ACC112 (cell line): ENCODE results near the gene PHYHD1.

Source experiments
- H2AFZ ChIP-seq: fragments of 200-600 bp; sonication (generic); one replicate; pipeline ENCODE4 v1.6.0; 2017; ENCODE audit warnings: antibody characterized with exemption, low read length; ENCODE audit not compliant: unreplicated experiment
- H3K27ac ChIP-seq: fragments of 200-600 bp; sonication (generic); 2 replicates; pipeline ENCODE4 v1.5.1; 2014; ENCODE audit warnings: low read depth, mild to moderate bottlenecking, antibody characterized with exemption, low read length, moderate library complexity
- H3K27me3 ChIP-seq: fragments of 200-600 bp; sonication (generic); 2 replicates; pipeline ENCODE4 v1.6.1; 2014; ENCODE audit warnings: mild to moderate bottlenecking, antibody characterized with exemption, low read length, moderate library complexity, mixed read lengths; ENCODE audit not compliant: insufficient read depth
- H3K36me3 ChIP-seq: fragments of 200-600 bp; sonication (generic); 2 replicates; pipeline ENCODE4 v1.6.1; 2016; ENCODE audit warnings: mild to moderate bottlenecking, antibody characterized with exemption, low read length, moderate library complexity, mixed read lengths; ENCODE audit not compliant: insufficient read depth
- H3K4me1 ChIP-seq: fragments of 200-600 bp; sonication (generic); one replicate; pipeline ENCODE4 v1.6.1; 2016; ENCODE audit warnings: low read length, mixed read lengths; ENCODE audit not compliant: insufficient read depth, unreplicated experiment, control insufficient read depth
- H3K4me3 ChIP-seq: fragments of 200-600 bp; sonication (generic); 2 replicates; pipeline ENCODE4 v1.5.1; 2014; ENCODE audit warnings: mild to moderate bottlenecking, low read depth, low read length
- H3K79me2 ChIP-seq: fragments of 200-600 bp; sonication (generic); one replicate; pipeline ENCODE4 v1.6.0; 2016; ENCODE audit warnings: low read length; ENCODE audit not compliant: control insufficient read depth, unreplicated experiment, insufficient read depth

The PHYHD1 gene

DNA sequence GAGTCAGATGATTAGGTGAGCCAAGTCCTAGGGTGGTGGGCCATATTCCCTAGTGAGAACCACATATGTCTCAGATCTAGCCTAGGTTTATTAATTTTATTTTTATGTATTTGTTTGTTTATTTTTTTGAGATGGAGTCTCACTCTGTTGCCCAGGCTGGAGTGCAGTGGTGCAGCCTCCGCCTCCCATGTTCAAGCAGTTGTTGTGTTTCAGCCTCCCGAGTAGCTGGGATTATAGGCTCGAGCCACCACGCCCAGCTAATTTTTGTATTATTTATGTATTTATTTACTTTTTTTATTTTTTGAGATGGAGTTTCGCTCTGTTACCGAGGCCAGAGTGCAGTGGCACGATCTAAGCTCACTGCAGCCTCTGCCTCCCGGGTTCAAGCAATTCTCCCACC is 62.8 kb downstream of the PHYHD1 start:
- no peaks in the 10 kb centered on the region for H3K27me3 ChIP-seq
- no peaks in the 10 kb centered on the region for H3K79me2 ChIP-seq
- no peak overlapping the region for H2AFZ ChIP-seq
- H3K36me3 ChIP-seq = peaks cover 46% of the 10 kb centered on the region
- no peak overlapping the region for H3K27ac ChIP-seq
- peaks cover 14% of the 10 kb centered on the region for H3K4me1 ChIP-seq
- no peak overlapping the region for H3K4me3 ChIP-seq

GRCh38 chr9:128986671-128987070 is 65.9 kb downstream of the PHYHD1 start:
- peaks cover 24% of the 10 kb centered on the region for H3K36me3 ChIP-seq
- H2AFZ ChIP-seq = no peak overlapping the region
- no peaks in the 10 kb centered on the region for H3K27me3 ChIP-seq
- no peak overlapping the region for H3K27ac ChIP-seq
- peaks cover 14% of the 10 kb centered on the region for H3K4me1 ChIP-seq
- no peak overlapping the region for H3K4me3 ChIP-seq
- H3K79me2 ChIP-seq = no peaks in the 10 kb centered on the region

DNA sequence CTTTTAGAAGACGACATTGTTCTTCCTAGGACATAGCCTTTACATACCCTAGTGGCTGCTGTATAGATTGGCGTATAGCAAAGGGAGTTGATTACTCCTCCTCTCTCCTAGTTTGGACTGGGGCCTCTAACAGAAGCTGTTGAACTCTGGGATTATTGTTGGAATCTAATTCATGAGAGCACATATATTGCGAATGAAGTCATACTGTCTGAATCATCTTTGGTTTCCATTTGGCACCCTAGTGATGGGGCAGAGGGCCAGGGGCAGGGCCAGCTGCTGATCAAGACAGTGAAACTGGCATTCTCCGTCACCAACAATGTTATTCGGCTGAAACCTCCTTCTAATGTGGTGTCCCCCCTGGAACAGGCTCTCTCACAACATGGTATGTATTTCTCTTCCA is 67.0 kb downstream of the PHYHD1 start:
- Histone ChIP-seq H3K79me2 (no peaks in the 10 kb centered on the region), H3K27ac (peak overlapping the region; percentile 83), H3K4me3 (peak overlapping the region; percentile 23; the same call in 1 of the 2 replicates), H3K36me3 (peaks cover 24% of the 10 kb centered on the region), H3K27me3 (no peaks in the 10 kb centered on the region), H2AFZ (no peak overlapping the region), H3K4me1 (peaks cover 14% of the 10 kb centered on the region)
